GM11168 (cell line): ENCODE results near the gene NKX6-2.
"Not testable (repeated sequence)": the region's sequence is repeated elsewhere in the genome, so short reads cannot be mapped to it uniquely, and the experiment has no call there.

Source experiments
- in situ Hi-C: fragments of 300-500 bp; cut with MboI; formaldehyde crosslinking; loops from one replicate; pipeline ENCODE4 v1.12.0; 2022; ENCODE audit warnings: low sequenced_read_pairs; ENCODE audit not compliant: unreplicated experiment

Gene NKX6-2

DNA sequence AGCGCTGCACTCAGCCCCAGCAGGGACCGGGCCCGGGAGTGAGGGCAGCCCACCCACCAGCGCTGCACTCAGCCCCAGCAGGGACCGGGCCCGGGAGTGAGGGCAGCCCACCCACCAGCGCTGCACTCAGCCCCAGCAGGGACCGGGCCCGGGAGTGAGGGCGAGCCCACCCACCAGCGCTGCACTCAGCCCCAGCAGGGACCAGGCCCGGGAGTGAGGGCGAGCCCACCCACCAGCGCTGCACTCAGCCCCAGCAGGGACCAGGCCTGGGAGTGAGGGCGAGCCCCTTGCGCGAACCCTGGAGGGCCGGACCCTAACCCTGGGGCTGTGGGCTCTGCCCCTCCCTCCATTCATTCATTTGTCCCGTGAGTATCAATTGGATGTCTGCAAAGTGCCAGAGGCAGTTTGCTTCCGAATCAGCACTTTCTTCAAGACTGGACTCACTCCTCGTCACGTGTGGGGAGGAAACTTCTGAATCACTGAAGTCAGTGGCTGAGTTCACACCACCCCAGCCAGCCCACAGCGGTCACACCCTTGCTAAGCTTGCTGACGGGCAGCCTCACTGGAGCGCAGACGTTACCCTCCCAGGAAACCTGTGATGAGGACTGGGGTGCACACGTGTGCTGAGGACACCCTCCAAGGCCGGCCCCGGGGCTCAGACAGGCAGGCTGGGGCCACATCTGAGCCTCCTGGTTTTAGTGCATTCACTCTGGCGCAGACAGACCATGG lies 42.6 kb downstream of the NKX6-2 start:
- in situ Hi-C loops: not testable (repeated sequence)

DNA sequence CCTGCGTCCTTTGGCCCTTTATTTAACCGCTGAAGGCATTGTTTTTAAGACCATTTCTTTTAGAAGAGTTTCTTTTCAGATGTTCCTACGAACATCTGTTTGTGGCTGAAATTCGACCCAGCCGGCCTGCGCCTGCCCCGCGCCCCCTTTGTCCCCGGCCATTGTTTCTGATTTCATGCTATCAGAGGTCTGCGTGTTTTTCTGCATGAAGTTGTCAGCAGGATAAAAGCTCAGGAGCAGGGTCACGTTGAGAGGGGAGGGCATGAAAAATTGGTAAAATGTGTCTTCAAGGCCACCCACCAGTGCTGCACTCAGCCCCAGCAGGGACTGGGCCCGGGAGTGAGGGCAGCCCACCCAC lies 43.1 kb downstream of the NKX6-2 start:
- in situ Hi-C loops: no loop called here

DNA sequence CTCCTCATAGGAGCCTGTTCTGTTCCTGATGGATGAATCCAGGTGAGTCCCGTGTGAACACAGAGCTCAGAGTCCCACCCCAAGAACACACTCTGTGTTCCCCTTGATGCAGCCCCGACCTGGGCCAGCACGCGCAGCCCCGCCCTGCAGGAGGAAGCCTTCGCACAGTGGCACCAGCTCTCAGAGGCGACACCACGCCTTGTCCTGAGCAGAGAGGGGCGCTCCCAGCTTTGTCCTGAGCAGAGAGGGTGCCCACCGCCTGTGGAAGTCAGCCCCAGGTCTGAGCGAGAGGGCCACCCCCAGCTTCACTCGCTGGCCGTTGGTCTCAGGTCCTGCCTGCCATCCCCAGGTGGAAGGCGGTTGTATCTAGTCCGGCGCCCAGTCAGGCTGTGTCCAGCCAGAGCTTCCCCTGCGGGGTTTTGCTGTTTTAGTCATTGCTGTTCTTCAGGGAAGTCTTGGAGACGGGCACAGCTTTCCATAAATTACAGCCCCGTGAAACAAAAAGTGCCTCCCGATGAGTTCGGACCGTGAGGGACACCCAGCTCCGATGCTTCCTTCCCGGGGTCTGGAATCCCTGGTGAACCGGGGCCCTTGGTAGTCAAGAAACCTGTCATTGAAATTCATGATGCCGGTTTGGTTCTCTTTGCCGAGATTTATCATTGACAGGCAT lies 43.6 kb downstream of the NKX6-2 start:
- in situ Hi-C loops: no loop called here

- in situ Hi-C loops: no loop called here
Observed at GRCh38 chr10:132740588-132740987, 45.4 kb downstream of the NKX6-2 start.

DNA sequence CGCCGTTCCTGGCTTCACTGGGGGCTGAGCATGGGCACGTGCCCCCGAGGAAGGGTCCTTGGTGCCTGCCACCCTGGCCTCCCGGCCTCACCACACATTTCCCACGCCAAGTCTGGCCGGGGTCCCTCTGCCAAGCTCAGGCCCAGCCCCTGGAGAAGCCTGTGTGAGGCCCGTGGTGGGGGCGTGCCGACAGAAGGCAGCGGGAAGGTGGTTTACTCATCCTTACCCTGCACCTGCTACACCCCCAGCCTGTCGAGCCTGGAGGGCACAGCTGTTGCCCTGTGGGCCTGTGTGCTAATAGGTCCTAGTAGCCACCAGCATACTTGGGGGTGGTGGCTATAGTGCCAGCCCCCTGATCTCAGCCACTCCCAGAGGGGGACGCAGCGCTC lies 46.7 kb downstream of the NKX6-2 start:
- in situ Hi-C loops: no loop called here

- in situ Hi-C loops: no loop called here
Observed at GRCh38 chr10:132738454-132739224, 47.3 kb downstream of the NKX6-2 start.

DNA sequence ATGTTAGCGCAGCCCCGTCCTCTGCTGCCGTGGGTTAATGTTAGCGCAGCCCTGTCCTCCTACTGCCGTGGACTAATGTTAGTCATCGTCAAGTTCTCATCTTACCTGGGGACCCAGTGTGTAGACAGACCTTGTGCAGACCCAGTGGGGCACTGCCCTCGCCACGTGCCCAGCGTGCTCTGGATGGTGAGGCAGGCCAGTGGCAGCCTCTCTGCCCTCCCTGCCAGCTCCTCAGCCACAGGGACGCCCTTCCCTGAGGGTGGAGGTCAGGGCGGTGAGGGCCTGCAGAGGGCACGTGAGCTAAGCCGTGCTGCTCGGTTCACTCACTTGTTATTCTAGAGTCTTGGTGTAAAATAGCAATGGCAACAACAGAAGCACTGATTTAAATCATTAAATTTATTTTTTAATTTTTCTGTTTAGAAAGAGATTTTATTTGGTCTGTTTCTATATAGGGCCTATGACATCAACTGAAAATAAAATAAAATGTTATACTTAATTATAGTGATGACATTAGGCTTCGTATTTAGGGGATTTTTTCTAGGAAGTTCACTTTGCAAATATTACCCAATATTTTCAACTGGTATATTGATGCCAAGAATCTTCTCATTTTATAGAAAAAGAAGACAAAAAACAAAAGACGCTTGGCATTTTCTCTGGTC lies 48.4 kb downstream of the NKX6-2 start:
- in situ Hi-C loops: no loop called here

GRCh38 chr10:132735923-132736391 lies 50.0 kb downstream of the NKX6-2 start:
- in situ Hi-C loops: no loop called here

GRCh38 chr10:132735341-132735775 lies 50.6 kb downstream of the NKX6-2 start:
- in situ Hi-C loops: no loop called here

DNA sequence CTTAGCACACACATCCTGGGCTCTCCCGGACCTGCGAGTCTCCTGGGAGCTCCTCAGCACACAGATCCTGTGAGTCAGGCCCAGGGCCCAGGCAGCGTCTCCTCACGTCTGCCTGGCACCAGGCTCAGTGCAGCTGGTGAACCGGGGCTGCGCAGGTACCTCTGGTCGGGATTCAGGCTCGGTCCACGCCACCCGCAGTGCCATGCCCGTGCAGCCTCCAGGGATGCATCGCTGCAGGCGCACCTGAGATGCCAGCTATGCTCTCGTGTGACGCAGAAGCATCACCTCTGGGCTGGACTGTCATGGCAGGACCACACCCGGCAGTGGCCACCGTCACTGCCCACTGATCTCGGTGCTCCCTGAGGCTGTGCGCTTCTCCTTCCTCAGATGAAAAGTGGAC lies 52.0 kb downstream of the NKX6-2 start:
- in situ Hi-C loops: no loop called here
